ENCODE measurements around the gene GRAMD1B. TPM values are rescaled to one million over a fixed set of nuclear protein-coding genes. Genes with fewer than 3 reads are reported as not detected.

GRAMD1B gene
- 9.9 and 13.3 TPM in 2 replicates for total RNA-seq

DNA sequence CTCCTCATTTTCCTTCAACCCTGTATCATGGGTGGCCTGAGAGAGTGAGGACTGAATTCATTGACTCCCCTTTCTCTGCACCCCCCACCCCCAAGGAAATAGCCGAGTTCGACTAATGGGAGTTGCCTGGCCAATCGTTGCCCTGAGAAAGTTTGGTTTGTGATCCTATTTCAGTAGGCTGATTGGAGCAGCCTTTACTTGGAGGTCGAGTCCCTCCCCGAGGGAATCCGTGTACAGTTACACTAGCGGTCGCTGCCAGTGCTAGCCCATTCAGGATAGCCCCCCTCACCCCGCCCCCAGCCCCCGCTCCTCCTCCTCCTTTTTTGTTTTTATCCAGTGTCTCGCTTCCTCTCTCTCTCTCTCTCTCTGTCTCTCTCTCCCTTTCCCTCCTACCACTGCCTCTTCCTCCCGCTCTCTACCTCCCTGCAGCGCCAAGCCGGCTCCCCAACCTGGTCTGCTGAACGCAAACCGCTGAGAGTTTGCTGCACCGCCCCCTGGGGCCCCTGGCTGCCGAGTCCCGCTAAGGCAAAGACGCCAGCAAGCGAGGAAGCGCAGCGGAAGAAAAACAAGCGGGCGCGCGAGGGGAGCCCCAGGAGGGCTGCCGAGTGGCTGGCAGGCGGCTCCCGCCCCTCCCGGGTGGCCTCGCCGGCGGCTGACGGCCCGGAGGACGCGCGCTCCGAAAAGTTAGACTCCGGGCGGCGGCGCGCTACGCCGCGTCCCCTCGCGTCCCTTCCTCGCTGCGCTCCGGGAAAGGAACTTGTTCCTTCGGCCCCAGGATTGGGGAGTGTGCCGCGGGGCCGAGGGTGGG, at the start of gene GRAMD1B:
GRAMD1B (plus strand) TSS at position 357 of the 808 bp plus-strand sequence. CDS start 524 bp downstream, outside the sequence.

DNA sequence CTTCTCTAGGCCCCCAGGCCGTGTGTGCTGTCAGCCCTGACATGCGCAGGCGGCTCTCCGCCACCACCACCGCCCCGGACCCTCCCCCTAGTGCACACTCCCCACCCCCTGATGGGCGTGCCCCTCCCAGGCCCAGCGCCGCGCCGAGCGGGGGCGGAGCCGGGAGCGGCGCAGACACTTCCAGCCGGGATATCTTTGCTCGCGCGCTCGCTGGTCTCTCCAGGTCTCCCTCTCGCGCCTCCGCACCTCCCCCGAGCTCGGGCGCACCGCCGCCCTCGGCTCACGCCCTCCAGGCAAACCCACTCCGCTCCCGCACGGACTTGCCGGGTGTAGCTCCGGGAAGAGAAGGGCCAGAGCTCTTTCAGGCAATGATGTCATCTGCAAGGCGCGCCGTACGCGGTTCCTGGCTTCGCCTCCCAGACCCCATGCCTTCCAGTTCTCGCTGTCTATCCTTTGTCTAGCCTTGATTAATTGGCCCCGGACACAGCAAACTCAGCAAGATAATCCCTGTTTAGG, 224.6 kb downstream of the GRAMD1B start, which contains the start of gene SCN3B:
SCN3B (minus strand) TSS at position 59 of the 516 bp plus-strand sequence. CDS start 823 bp downstream, outside the sequence.

Other genes starting within 250 kb of the GRAMD1B start
- gene CLMP, start 235.0 kb upstream of the GRAMD1B start, total RNA-seq = 64.6 and 110 TPM in 2 replicates
- gene SCN3B, start 224.4 kb downstream of the GRAMD1B start, total RNA-seq = 0.18 TPM in 1 of 2 replicates, not detected in the other